ENCODE measurements around the gene POLR2C. TPM values are rescaled to one million over a fixed set of nuclear protein-coding genes. Genes with fewer than 3 reads are reported as not detected.

POLR2C gene
- total and polyA plus RNA-seq, 2 experiments from 2014 or later = 37.6 to 123 TPM

- no peak for ATAC-seq
- Histone ChIP-seq H2AFZ (no peak overlapping the region), H3K36me3 (ENCODE audit: insufficient read depth) (no peaks in the 10 kb centered on the region), H3K4me1 (ENCODE audit: insufficient read depth) (no peaks in the 10 kb centered on the region), H3F3A (replicated peaks; ENCODE audit: low read depth) (no peaks in the 10 kb centered on the region), H3K27me3 (ENCODE audit: insufficient read depth) (no peaks in the 10 kb centered on the region), H3K4me2 (no peak overlapping the region), H3K27ac (ENCODE audit: low read depth) (no peak overlapping the region), H4K20me1 (replicated peaks; ENCODE audit: insufficient read depth) (no peaks in the 10 kb centered on the region), H3K4me3 (no peak overlapping the region), H3K79me2 (replicated peaks; ENCODE audit: insufficient read depth) (no peaks in the 10 kb centered on the region), H3K9me2 (ENCODE audit: insufficient read depth) (no peaks in the 10 kb centered on the region)
- Mint-ChIP-seq H3K27ac (no peak overlapping the region), H3K27me3 (ENCODE audit: insufficient read depth, low read depth, poor library complexity) (peaks cover 10% of the 10 kb centered on the region), H3K4me1 (peaks cover 9% of the 10 kb centered on the region), H3K4me3 (no peak overlapping the region), H3K9me3 (no peaks in the 10 kb centered on the region), H3K36me3 (ENCODE audit: low read depth) (no peaks in the 10 kb centered on the region)
- no peak for DNase-seq (ENCODE audit: low spot score)
- TF ChIP-seq CREB1 (CRISPR knock-in tag; IDR thresholded peaks at IDR 0.05; ENCODE audit: low read depth) = no peak
Measured at GRCh38 chr16:57501492-57501891, 39.0 kb downstream of the POLR2C start.

GRCh38 chr16:57502048-57502775 is 39.7 kb downstream of the POLR2C start:
- H3K4me1 Mint-ChIP-seq = peaks cover 15% of the 10 kb centered on the region
- Histone ChIP-seq H3K4me2 (no peak overlapping the region), H4K20me1 (replicated peaks; ENCODE audit: insufficient read depth) (no peaks in the 10 kb centered on the region), H3K79me2 (replicated peaks; ENCODE audit: insufficient read depth) (no peaks in the 10 kb centered on the region), H3K4me1 (ENCODE audit: insufficient read depth) (no peaks in the 10 kb centered on the region), H3K4me3 (no peak overlapping the region), H3K9me2 (ENCODE audit: insufficient read depth) (no peaks in the 10 kb centered on the region), H3K36me3 (ENCODE audit: insufficient read depth) (no peaks in the 10 kb centered on the region), H3K27me3 (ENCODE audit: insufficient read depth) (no peaks in the 10 kb centered on the region), H2AFZ (no peak overlapping the region; the same call in 1 of the 2 replicates), H3K27ac (ENCODE audit: low read depth) (no peak overlapping the region), H3F3A (replicated peaks; ENCODE audit: low read depth) (no peaks in the 10 kb centered on the region)
- H3K27me3 Mint-ChIP-seq (ENCODE audit: insufficient read depth, low read depth, poor library complexity) = peaks cover 10% of the 10 kb centered on the region
- H3K36me3 Mint-ChIP-seq (ENCODE audit: low read depth) = no peaks in the 10 kb centered on the region
- DNase-seq (ENCODE audit: low spot score) (no peak), ATAC-seq (no peak)
- no peaks in the 10 kb centered on the region for H3K9me3 Mint-ChIP-seq
- no peak overlapping the region for H3K27ac Mint-ChIP-seq
- no peak overlapping the region for H3K4me3 Mint-ChIP-seq
- TF ChIP-seq ETS1 (IDR thresholded peaks at IDR 0.05) (no peak), CTCF (conservative IDR thresholded peaks at IDR 0.05; ENCODE audit: low read depth in 2 of 2) (no peak), JUNB (IDR thresholded peaks at IDR 0.05; ENCODE audit: unreplicated experiment) (no peak), ZNF331 (CRISPR knock-in tag; IDR thresholded peaks at IDR 0.05; ENCODE audit: low read depth) (no peak), NANOG (IDR thresholded peaks at IDR 0.05; ENCODE audit: borderline replicate concordance) (no peak), CREB1 (CRISPR knock-in tag; IDR thresholded peaks at IDR 0.05; ENCODE audit: low read depth) (no peak), REST (IDR thresholded peaks at IDR 0.05; ENCODE audit: unreplicated experiment) (no peak), EZH2 (IDR thresholded peaks at IDR 0.05; ENCODE audit: low read depth, unreplicated experiment) (no peak), EZH2phosphoT487 (IDR thresholded peaks at IDR 0.05; ENCODE audit: unreplicated experiment) (no peak), ZNF114 (CRISPR knock-in tag; IDR thresholded peaks at IDR 0.05) (no peak)

Measured in GM23338 (cell line).